Measurements from ENCODE around the gene HBA2. TPM values are rescaled to one million over a fixed set of nuclear protein-coding genes. Genes with fewer than 3 reads are reported as not detected.
"Not testable (repeated sequence)": the region's sequence is repeated elsewhere in the genome, so short reads cannot be mapped to it uniquely, and the experiment has no call there.

Gene HBA2
- over 10,000 TPM in 1 of 12 donors, 1,000 to 10,000 TPM in 9, 100 to 1,000 TPM in 1, not detected in 1; 758 to 11,097 (median 3,094) TPM for polyA plus RNA-seq (ENCODE audit: insufficient read length in 12 of 12)
- long read RNA-seq, donor 1, transcript HBA2-204 (2 exons, 403 nt) = minor isoform, 11 of 694 reads
- long read RNA-seq, donor 1, transcript HBA2-201 (3 exons, 576 nt) = major isoform, 634 of 694 reads
- long read RNA-seq, donor 1, transcript HBA2-203 (2 exons, 640 nt) = minor isoform, 40 of 694 reads
- long read RNA-seq, donor 1, partial matches to known transcripts = 0 of 694 reads
- long read RNA-seq, donor 1, other reads (novel, unspliced or antisense) = 5 of 694 reads
- long read RNA-seq, donor 2, transcript HBA2-203 (2 exons, 640 nt) = minor isoform, 34 of 908 reads
- long read RNA-seq, donor 2, transcript HBA2-201 (3 exons, 576 nt) = major isoform, 824 of 908 reads
- long read RNA-seq, donor 2, transcript HBA2-204 (2 exons, 403 nt) = minor isoform, 29 of 908 reads
- long read RNA-seq, donor 2, partial matches to known transcripts = 0 of 908 reads
- long read RNA-seq, donor 2, other reads (novel, unspliced or antisense) = 20 of 908 reads
- long read RNA-seq, donor 3, transcript HBA2-203 (2 exons, 640 nt) = minor isoform, 31 of 643 reads
- long read RNA-seq, donor 3, transcript HBA2-204 (2 exons, 403 nt) = minor isoform, 15 of 643 reads
- long read RNA-seq, donor 3, transcript HBA2-201 (3 exons, 576 nt) = major isoform, 584 of 643 reads
- long read RNA-seq, donor 3, partial matches to known transcripts = 0 of 643 reads
- long read RNA-seq, donor 3, other reads (novel, unspliced or antisense) = 12 of 643 reads
- long read RNA-seq, donor 4, transcript HBA2-204 (2 exons, 403 nt) = minor isoform, 19 of 799 reads
- long read RNA-seq, donor 4, transcript HBA2-201 (3 exons, 576 nt) = major isoform, 713 of 799 reads
- long read RNA-seq, donor 4, transcript HBA2-203 (2 exons, 640 nt) = minor isoform, 35 of 799 reads
- long read RNA-seq, donor 4, partial matches to known transcripts = 0 of 799 reads
- long read RNA-seq, donor 4, other reads (novel, unspliced or antisense) = 30 of 799 reads
- long read RNA-seq, donor 5, transcript HBA2-201 (3 exons, 576 nt) = major isoform, 816 of 920 reads
- long read RNA-seq, donor 5, transcript HBA2-204 (2 exons, 403 nt) = minor isoform, 13 of 920 reads
- long read RNA-seq, donor 5, transcript HBA2-203 (2 exons, 640 nt) = minor isoform, 48 of 920 reads
- long read RNA-seq, donor 5, partial matches to known transcripts = 0 of 920 reads
- long read RNA-seq, donor 5, other reads (novel, unspliced or antisense) = 42 of 920 reads
- long read RNA-seq, donor 6, transcript HBA2-204 (2 exons, 403 nt) = minor isoform, 47 of 2,315 reads
- long read RNA-seq, donor 6, transcript HBA2-201 (3 exons, 576 nt) = major isoform, 2,077 of 2,315 reads
- long read RNA-seq, donor 6, transcript HBA2-203 (2 exons, 640 nt) = minor isoform, 120 of 2,315 reads
- long read RNA-seq, donor 6, partial matches to known transcripts = 5 of 2,315 reads
- long read RNA-seq, donor 6, other reads (novel, unspliced or antisense) = 63 of 2,315 reads
- long read RNA-seq, donor 7, transcript HBA2-204 (2 exons, 403 nt) = minor isoform, 36 of 1,863 reads
- long read RNA-seq, donor 7, transcript HBA2-201 (3 exons, 576 nt) = major isoform, 1,643 of 1,863 reads
- long read RNA-seq, donor 7, transcript HBA2-203 (2 exons, 640 nt) = minor isoform, 72 of 1,863 reads
- long read RNA-seq, donor 7, partial matches to known transcripts = 58 of 1,863 reads
- long read RNA-seq, donor 7, other reads (novel, unspliced or antisense) = 52 of 1,863 reads
- long read RNA-seq, donor 8, transcript HBA2-201 (3 exons, 576 nt) = major isoform, 1,309 of 1,496 reads
- long read RNA-seq, donor 8, transcript HBA2-203 (2 exons, 640 nt) = minor isoform, 74 of 1,496 reads
- long read RNA-seq, donor 8, transcript HBA2-202 (3 exons, 513 nt) = minor isoform, 5 of 1,496 reads
- long read RNA-seq, donor 8, transcript HBA2-204 (2 exons, 403 nt) = minor isoform, 28 of 1,496 reads
- long read RNA-seq, donor 8, partial matches to known transcripts = 42 of 1,496 reads
- long read RNA-seq, donor 8, other reads (novel, unspliced or antisense) = 38 of 1,496 reads
- long read RNA-seq, donor 9, transcript HBA2-203 (2 exons, 640 nt) = minor isoform, 70 of 1,533 reads
- long read RNA-seq, donor 9, transcript HBA2-201 (3 exons, 576 nt) = major isoform, 1,376 of 1,533 reads
- long read RNA-seq, donor 9, transcript HBA2-204 (2 exons, 403 nt) = minor isoform, 28 of 1,533 reads
- long read RNA-seq, donor 9, partial matches to known transcripts = 0 of 1,533 reads
- long read RNA-seq, donor 9, other reads (novel, unspliced or antisense) = 57 of 1,533 reads
- long read RNA-seq, donor 10, transcript HBA2-201 (3 exons, 576 nt) = major isoform, 387 of 413 reads
- long read RNA-seq, donor 10, transcript HBA2-203 (2 exons, 640 nt) = minor isoform, 14 of 413 reads
- long read RNA-seq, donor 10, partial matches to known transcripts = 8 of 413 reads
- long read RNA-seq, donor 10, other reads (novel, unspliced or antisense) = 0 of 413 reads
- long read RNA-seq, donor 11, transcript HBA2-201 (3 exons, 576 nt) = major isoform, 8,689 of 9,730 reads
- long read RNA-seq, donor 11, transcript HBA2-204 (2 exons, 403 nt) = minor isoform, 187 of 9,730 reads
- long read RNA-seq, donor 11, transcript HBA2-202 (3 exons, 513 nt) = minor isoform, 21 of 9,730 reads
- long read RNA-seq, donor 11, transcript HBA2-203 (2 exons, 640 nt) = minor isoform, 303 of 9,730 reads
- long read RNA-seq, donor 11, partial matches to known transcripts = 27 of 9,730 reads
- long read RNA-seq, donor 11, other reads (novel, unspliced or antisense) = 503 of 9,730 reads

DNA sequence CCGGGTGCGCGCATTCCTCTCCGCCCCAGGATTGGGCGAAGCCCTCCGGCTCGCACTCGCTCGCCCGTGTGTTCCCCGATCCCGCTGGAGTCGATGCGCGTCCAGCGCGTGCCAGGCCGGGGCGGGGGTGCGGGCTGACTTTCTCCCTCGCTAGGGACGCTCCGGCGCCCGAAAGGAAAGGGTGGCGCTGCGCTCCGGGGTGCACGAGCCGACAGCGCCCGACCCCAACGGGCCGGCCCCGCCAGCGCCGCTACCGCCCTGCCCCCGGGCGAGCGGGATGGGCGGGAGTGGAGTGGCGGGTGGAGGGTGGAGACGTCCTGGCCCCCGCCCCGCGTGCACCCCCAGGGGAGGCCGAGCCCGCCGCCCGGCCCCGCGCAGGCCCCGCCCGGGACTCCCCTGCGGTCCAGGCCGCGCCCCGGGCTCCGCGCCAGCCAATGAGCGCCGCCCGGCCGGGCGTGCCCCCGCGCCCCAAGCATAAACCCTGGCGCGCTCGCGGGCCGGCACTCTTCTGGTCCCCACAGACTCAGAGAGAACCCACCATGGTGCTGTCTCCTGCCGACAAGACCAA is at the start of gene HBA2:
Gene HBA2, plus strand, starts transcription at position 503 of the 568 bp plus-strand sequence. Its CDS starts 37 bp downstream, at position 540.
- not testable (repeated sequence) for DNase-seq

DNA sequence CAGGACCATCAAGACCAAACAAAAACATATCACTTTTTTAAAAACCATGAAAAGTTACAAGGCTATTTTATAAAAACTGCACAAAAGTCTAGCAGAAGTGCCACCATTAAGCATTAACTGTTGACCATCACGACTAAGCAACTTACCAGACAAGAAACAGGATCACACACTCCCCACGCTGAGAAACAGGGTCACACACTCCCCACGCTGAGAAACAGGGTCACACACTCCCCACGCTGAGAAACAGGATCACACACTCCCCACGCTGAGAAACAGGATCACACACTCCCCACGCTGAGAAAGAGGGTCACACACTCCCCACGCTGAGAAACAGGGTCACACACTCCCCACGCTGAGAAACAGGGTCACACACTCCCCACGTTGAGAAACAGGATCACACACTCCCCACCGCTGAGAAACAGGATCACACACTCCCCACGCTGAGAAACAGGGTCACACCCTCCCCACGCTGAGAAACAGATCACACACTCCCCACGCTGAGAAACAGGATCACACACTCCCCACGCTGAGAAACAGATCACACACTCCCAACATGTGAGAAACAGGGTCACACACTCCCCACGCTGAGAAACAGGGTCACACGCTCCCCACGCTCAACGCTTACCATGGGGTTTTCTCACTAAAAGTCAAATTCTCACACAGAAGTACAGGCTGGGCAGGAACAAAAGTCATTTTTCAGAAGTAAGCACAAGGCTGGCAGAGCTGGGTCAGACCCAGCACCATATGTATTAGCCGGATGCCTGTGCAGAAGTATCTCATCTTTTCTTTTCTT is 48.9 kb upstream of the HBA2 start:
- not testable (repeated sequence) for DNase-seq

DNA sequence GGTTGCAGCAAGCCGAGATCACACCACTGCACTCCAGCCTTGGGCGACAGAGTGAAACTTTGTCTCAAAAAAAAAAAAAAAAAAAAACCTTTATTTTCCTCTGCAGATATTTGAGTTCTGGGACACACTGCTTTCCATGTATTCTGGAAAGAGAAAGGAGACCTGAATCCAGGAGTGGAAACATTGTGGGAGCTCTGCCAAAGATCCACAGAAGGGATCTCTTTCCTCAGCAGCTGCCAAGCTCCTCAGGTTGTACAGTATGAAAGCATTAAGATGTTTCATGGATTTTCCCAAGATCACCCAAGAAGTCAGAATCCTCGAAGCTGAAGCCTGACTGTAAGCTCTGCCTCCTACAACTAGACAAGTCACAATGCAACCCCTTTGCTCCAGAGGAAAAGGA is 47.7 kb upstream of the HBA2 start:
- DNase-seq = peak; percentile 66

DNA sequence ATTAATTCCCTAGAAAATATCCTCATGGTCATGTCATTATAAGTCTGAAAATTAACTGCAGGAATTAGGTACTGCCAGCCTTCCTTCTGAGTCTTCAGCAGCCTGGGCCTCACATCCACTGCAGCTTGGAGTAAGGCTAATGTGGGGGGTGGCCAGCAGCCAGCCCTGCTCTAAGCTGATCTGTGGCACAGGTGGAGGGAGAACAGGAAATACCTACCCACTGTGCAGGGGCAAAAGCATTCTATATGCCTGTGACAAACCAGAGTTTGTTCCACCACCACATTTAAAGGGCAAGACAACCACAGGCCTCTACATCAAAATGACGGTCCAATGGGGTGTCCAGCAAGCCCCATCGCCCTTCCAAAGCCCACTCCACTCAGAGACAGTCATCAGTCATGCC is 43.6 kb upstream of the HBA2 start:
- DNase-seq = no peak

DNA sequence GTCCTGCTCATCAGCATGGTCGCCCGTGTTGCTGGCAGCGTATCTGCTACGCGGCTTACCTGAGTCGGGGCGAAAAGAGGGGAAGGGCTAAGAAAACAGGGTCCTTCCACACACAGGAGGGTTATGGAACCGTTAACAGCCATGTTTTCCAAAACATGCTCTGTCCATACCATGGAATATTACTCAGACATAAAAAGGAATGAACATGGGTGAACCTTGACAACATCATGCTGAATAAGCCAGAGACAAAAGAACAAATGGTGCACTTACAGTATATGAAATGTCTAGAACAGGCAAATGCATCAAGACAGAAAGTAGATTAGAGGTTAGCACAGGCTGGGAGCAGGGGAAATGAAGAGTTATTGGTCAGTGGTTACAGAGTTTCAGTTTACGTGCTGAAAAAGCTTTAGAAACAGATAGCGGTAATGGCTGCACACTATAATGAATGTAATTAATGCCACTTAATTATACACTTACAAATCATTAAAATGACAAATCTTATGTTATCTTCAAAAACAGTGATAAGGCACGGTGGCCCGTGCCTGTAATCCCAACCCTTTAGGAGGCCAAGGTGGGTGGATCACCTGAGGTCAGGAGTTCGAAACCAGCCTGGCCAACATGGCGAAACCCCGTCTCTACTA is 42.0 kb upstream of the HBA2 start:
- no peak for DNase-seq

DNA sequence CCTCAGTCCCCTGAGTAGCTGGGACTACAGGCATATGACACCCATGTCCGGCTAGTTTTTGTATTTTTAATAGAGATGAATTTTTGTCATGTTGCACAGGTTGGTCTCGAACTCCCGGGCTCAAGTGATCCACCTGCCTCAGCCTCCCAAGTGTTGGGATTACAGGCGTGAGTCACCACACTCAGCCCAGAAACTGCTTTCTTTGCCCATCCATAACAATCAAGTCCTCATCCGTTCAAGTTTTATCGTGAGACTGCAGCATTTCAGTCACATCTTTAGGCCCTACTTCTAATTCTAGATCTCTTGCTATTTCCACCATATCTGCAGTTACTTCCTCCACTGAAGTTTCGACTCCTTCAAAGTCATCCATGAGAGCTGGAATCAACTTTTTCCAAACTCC is 40.6 kb upstream of the HBA2 start:
- DNase-seq = no peak

DNA sequence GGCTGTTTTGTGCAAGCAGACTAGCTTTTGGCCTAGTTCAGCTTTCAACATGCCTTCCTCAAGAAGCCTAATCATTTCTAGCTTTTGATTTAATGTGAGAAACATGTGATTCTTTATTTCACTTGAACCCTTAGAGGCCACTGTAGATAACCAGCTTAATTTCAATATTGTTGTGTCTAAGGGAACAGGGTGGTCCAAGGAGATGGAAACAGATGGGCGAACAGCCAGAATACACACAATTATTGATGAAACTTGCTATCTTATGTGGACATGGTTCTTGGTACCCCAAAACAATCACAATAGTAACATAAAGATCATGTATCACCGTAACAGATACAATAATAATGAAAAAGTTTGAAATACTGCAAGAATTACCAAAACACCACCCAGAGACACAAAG is 39.0 kb upstream of the HBA2 start:
- no peak for DNase-seq

DNA sequence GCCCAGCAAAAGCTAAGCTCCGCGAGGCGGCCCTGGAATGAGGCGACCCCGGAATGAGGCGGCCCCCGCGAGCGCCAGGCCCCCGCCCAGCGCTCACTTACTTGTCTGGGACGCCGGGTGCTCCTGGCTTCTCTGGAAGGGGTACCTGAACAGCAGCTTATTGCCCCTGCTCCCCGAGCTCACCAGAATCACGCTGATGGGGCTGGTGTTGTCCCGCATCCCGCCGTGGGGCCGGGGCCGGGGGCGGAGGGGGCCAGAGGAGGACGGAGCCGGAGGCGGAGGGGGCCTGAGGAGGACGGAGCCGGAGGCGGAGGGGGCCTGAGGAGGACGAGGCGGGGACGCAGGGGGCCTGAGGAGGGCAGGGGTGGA is 34.6 kb upstream of the HBA2 start:
- peak; percentile 20 for DNase-seq

DNA sequence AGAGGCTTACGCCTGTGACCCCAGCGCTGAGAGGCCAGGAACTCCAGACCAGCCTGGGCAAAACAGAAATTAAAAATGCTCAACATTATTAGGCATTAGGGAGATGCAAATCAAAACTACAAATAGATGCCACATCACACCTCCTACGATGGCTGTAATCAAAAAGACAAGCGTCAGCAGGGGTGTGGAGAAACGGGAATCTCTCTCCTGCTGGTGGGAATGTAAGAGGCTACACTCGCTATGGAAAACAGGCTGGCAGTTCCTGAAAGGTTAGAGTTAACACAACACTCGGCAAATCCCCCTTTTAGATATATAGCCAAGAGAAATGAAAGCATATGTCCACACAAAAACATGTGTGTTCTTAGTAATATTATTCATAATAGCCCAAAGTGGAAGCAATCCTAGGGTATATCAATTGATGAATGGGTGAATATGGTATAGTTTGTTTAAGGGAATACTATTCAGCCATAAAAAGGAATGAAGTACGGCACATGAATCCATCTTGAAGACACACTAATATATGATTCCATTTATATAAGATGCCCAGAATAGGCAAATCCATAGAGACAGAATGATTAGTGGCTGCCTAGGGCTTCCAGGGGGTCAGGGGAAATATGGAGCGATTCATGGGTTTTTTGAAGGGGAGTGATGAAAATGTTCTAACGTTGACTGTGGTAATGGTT is 32.4 kb upstream of the HBA2 start:
- DNase-seq = no peak

DNA sequence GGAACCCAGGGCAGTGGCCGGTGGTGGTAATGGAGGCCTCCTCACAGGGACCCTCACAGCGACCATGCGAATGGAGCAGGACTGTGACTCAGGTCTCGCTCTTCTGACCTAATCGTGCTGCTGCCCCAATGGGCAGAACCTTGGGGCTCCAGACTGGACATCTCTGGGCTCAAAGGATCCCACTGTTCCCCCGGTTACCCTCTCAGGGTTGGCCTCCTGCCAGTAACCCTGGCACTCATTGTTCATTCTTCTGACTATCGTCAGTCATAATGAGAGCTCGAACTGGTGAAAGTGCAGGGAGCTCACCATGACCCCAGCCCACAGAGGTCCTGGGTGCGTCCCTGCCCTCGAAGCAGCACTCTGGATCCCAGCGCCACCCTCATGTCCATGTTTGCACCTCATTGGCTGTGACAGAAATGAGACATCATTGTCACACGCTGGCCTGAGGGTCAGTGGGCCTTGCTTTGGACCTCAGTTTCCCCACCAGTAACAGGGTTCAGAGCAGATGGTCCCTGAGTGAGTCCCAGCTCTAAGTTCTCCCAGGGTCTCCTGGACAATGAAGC is 30.2 kb upstream of the HBA2 start:
- DNase-seq = no peak

DNA sequence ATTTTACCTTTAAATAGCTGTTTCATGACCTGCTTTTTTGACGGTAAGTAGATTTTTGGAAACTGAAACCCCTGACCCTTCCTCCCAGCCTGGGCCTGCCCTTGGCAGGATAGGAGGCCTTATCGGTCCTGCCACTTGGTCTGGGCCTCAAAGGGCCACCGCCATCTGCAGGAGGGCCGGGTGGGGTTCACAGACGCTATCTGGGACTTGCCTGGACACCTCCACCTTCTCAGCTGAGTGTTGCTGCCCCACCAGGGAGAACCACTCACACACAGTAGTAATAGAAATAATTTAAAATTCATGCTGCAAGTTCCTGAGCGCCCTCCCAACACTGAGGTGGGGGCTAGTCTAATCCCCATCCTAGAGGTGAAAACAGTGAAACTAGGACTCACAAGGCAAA is 29.6 kb upstream of the HBA2 start:
- no peak for DNase-seq

DNA sequence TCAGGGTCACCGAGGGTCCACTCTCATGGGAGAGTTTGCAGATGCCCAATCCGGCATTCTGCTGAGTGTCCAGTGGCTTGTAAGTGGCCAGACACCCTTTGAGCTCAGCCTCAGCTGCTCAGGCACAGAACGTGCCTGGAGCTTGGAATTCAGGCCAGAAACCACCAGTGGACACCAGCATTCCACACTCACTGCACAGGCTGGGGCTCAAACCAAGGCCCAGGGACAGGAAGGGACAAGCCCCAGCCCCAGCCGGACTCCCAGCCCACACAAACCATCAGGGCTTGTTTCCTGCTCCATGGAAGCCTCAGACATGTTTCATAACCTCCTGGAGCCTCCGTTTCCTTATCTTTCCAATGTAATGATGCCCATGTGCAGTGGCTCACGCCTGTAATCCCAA is 29.2 kb upstream of the HBA2 start:
- no peak for DNase-seq

DNA sequence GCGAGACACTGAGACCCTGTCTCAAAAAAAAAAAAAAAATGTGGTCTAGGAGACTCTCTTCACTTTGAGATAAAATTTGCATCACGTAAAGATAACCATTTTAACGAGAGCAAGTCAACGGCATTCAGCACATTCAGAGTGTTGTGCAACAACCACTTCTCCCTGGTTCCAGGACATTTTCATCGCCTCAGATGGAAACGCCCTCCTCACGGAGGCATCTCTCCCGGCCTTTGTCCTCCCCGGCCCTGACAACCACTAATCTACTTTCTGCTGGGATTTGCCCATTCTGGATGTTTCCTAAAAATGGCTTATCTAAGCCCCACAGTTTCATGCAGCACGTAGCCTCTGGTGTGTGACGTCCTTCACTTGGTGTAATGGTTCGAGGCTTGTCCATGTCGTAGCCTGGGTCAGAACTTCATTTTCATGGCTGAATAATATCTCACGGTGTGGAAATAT is 27.9 kb upstream of the HBA2 start:
- no peak for DNase-seq

DNA sequence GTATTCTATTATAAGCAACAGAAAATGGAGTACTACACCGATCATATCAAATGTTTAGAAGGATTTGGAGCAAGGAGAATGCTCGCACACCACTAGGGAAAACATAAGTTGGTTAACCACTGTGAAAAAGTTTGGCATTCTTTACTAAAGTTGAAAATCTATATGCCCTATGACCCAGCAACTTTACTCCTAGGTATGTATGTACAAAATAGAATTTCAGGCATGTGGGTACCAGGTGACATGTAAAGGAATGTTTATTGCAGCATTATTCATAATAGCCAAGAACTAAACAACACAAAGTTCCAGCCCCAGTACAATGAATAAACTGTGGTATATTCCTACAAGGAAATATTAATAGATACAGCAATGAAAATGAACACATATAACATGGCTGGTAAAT is 26.0 kb upstream of the HBA2 start:
- DNase-seq = no peak

DNA sequence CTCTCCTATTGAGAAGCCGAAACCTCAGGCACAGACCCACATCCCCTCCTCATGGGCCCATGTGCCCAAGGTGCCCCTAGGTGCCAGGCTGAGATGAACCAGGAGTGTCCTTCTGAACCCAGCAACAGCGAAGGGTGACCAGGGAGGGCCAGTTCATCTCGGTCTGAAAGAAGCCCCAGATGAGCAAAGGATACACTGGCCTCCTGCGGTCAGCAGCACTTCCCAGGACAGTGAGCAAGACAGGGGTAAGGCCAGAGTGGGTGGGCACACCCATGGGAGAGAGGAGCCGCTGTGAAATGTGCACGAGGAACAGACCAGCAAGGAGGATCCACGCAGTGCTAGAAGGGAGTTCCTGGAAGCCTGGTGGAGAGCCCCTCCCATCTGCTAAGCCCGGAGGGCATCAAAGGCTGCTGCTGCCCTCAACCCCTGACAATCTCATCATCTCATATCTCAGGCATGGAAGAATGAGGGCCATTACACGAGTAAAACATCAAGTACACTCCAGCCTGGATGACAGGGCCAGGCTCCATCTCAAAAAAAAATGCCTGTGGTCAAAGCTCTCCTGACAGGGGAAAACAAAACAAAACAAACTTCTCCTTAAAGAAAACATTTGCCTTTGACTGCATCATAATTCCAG is 23.5 kb upstream of the HBA2 start:
- DNase-seq = no peak

All from muscle of arm (tissue), 14 donors.